DMS114 treated with DMSO at 0.1 percent for 48 hours (cell line): ENCODE measurements around the gene SPAG17.

ENCODE experiments used
- DNase-seq: peaks from one replicate; lab custom pipeline; 2025; ENCODE audit not compliant: unreplicated experiment; lab: John Stamatoyannopoulos, UW

Gene SPAG17

DNA sequence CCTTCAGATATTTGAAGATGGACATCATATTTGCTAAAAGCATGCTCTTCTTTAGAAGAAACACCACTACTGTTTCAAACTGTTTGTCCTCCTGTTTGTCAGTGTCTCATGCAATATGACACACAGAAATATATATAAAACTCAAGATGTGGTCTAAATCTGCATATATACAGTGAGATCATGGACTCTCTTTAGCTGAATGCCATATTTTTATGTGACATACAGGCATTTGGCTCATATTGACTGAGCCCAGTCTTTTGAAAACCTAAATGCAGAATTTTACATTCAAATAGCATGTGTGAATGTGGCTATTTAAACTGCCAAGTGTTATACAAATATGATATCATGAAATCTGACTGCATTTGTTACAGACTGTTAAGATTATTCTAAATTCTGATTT, 274.0 kb downstream of the SPAG17 start:
- DNase-seq: no peak

GRCh38 chr1:117905019-117905418, 280.0 kb downstream of the SPAG17 start:
- DNase-seq: no peak

GRCh38 chr1:117904485-117904884, 280.5 kb downstream of the SPAG17 start:
- no peak for DNase-seq
